GM12878 (cell line): ENCODE measurements around the gene MIF. TPM values are rescaled to one million over a fixed set of nuclear protein-coding genes. Genes with fewer than 3 reads are reported as not detected.

Experiments used
- BRCA1 ChIP-seq: IDR thresholded peaks from 2 replicates; pipeline ENCODE4 v1.6.1; 2011; ENCODE audit warnings: low read depth, low read length, improper control_type of control experiment
- CTCF ChIP-seq, 3 experiments: IDR thresholded peaks in 2 of 3; conservative IDR thresholded peaks in 1 of 3; 2 replicates each; pipeline ENCODE4 v1.5.1; 2011; ENCODE audit warnings: low read depth in 3 of 3, low read length in 3 of 3, mild to moderate bottlenecking in 3 of 3, control low read depth in 2 of 3, moderate library complexity in 2 of 3, inconsistent platforms in 1 of 3, mixed read lengths in 1 of 3; ENCODE audit not compliant: control insufficient read depth in 2 of 3, insufficient read depth in 1 of 3; ENCODE audit errors: extremely low read depth in 1 of 3
- HDGF ChIP-seq: fragments of 450-650 bp; IDR thresholded peaks from 2 replicates; pipeline ENCODE4 v1.6.1; 2016; ENCODE audit warnings: antibody characterized with exemption
- IKZF2 ChIP-seq, 2 experiments: fragments of 450-650 bp; IDR thresholded peaks; 2 replicates each; pipeline ENCODE4 v1.6.1; 2017; ENCODE audit warnings: mild to moderate bottlenecking in 2 of 2, moderate library complexity in 2 of 2
- NR2C1 ChIP-seq: fragments of 450-650 bp; IDR thresholded peaks from 2 replicates; pipeline ENCODE4 v1.6.1; 2017; ENCODE audit warnings: antibody characterized with exemption, mild to moderate bottlenecking, moderate library complexity
- PAX5 ChIP-seq: IDR thresholded peaks from 2 replicates; pipeline ENCODE4 v1.6.1; 2011; ENCODE audit warnings: low read depth, low read length, borderline replicate concordance
- TCF12 ChIP-seq: IDR thresholded peaks from 2 replicates; pipeline ENCODE4 v1.6.1; 2011; ENCODE audit warnings: low read depth, mild to moderate bottlenecking, low read length
- polyA plus RNA-seq, 11 experiments: library from polyadenylated mRNA; depleted of rRNA in 4 of 11; unstranded in 6 of 11; stranded (reverse) in 5 of 11; fragments of >200 nt; fragmentation: Nextera tagmentation in 4 of 11; fragmentation: Illumina TruSeq in 1 of 11; extraction: Ambion mirVana in 4 of 11; extraction: Trizol in 1 of 11; gene quantifications; 1 replicate in 1 of 11; 2 replicates in 10 of 11; pipeline versions ENCODE4 v1.2.1 to v1.2.3, GENCODE V29; 2011 to 2016; ENCODE audit warnings: inconsistent platforms in 2 of 11, missing spikeins in 2 of 11, low read depth in 1 of 11
- total RNA-seq, 4 experiments: library from RNA; depleted of rRNA in 3 of 4; stranded (reverse); fragments of >200 nt in 3 of 4; fragmentation: Illumina TruSeq in 1 of 4; extraction: Trizol in 1 of 4; gene quantifications; 2 replicates each; pipeline versions ENCODE4 v1.2.1 to v1.2.3, GENCODE V29; 2013 to 2021
- TF ChIP-seq, protein P1 (sequence below): IDR thresholded peaks from 2 replicates; pipeline ENCODE4 v1.6.1; 2012; ENCODE audit warnings: improper control_type of control experiment, low read depth, low read length; ENCODE audit not compliant: insufficient replicate concordance
- TF ChIP-seq, protein P2 (sequence below): fragments of 450-650 bp; IDR thresholded peaks from 2 replicates; pipeline ENCODE4 v1.6.1; 2016; ENCODE audit warnings: mild to moderate bottlenecking
- TF ChIP-seq, protein P3 (sequence below): fragments of 450-650 bp; formaldehyde crosslinking; IDR thresholded peaks from 2 replicates; pipeline ENCODE4 v1.5.0; 2022; ENCODE audit warnings: mild to moderate bottlenecking, missing genetic modification characterization

The MIF gene
- total and polyA plus RNA-seq, 10 of the 15 experiments (the other 5 are each of a cell fraction or from before 2014, with no cell fraction given) = 37.7 to 2,972 (median 766) TPM

GRCh38 chr22:23908587-23909205 is 14.5 kb downstream of the MIF start (continued):
- TF ChIP-seq, protein P1, sequence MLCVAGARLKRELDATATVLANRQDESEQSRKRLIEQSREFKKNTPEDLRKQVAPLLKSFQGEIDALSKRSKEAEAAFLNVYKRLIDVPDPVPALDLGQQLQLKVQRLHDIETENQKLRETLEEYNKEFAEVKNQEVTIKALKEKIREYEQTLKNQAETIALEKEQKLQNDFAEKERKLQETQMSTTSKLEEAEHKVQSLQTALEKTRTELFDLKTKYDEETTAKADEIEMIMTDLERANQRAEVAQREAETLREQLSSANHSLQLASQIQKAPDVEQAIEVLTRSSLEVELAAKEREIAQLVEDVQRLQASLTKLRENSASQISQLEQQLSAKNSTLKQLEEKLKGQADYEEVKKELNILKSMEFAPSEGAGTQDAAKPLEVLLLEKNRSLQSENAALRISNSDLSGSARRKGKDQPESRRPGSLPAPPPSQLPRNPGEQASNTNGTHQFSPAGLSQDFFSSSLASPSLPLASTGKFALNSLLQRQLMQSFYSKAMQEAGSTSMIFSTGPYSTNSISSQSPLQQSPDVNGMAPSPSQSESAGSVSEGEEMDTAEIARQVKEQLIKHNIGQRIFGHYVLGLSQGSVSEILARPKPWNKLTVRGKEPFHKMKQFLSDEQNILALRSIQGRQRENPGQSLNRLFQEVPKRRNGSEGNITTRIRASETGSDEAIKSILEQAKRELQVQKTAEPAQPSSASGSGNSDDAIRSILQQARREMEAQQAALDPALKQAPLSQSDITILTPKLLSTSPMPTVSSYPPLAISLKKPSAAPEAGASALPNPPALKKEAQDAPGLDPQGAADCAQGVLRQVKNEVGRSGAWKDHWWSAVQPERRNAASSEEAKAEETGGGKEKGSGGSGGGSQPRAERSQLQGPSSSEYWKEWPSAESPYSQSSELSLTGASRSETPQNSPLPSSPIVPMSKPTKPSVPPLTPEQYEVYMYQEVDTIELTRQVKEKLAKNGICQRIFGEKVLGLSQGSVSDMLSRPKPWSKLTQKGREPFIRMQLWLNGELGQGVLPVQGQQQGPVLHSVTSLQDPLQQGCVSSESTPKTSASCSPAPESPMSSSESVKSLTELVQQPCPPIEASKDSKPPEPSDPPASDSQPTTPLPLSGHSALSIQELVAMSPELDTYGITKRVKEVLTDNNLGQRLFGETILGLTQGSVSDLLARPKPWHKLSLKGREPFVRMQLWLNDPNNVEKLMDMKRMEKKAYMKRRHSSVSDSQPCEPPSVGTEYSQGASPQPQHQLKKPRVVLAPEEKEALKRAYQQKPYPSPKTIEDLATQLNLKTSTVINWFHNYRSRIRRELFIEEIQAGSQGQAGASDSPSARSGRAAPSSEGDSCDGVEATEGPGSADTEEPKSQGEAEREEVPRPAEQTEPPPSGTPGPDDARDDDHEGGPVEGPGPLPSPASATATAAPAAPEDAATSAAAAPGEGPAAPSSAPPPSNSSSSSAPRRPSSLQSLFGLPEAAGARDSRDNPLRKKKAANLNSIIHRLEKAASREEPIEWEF = no peak
- TF ChIP-seq, protein P2, sequence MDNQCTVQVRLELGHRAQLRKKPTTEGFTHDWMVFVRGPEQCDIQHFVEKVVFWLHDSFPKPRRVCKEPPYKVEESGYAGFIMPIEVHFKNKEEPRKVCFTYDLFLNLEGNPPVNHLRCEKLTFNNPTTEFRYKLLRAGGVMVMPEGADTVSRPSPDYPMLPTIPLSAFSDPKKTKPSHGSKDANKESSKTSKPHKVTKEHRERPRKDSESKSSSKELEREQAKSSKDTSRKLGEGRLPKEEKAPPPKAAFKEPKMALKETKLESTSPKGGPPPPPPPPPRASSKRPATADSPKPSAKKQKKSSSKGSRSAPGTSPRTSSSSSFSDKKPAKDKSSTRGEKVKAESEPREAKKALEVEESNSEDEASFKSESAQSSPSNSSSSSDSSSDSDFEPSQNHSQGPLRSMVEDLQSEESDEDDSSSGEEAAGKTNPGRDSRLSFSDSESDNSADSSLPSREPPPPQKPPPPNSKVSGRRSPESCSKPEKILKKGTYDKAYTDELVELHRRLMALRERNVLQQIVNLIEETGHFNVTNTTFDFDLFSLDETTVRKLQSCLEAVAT = no peak
- no peak for TF ChIP-seq IKZF2 (IDR thresholded peaks at IDR 0.05)
- TF ChIP-seq, protein P3, sequence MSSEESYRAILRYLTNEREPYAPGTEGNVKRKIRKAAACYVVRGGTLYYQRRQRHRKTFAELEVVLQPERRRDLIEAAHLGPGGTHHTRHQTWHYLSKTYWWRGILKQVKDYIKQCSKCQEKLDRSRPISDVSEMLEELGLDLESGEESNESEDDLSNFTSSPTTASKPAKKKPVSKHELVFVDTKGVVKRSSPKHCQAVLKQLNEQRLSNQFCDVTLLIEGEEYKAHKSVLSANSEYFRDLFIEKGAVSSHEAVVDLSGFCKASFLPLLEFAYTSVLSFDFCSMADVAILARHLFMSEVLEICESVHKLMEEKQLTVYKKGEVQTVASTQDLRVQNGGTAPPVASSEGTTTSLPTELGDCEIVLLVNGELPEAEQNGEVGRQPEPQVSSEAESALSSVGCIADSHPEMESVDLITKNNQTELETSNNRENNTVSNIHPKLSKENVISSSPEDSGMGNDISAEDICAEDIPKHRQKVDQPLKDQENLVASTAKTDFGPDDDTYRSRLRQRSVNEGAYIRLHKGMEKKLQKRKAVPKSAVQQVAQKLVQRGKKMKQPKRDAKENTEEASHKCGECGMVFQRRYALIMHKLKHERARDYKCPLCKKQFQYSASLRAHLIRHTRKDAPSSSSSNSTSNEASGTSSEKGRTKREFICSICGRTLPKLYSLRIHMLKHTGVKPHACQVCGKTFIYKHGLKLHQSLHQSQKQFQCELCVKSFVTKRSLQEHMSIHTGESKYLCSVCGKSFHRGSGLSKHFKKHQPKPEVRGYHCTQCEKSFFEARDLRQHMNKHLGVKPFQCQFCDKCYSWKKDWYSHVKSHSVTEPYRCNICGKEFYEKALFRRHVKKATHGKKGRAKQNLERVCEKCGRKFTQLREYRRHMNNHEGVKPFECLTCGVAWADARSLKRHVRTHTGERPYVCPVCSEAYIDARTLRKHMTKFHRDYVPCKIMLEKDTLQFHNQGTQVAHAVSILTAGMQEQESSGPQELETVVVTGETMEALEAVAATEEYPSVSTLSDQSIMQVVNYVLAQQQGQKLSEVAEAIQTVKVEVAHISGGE (CRISPR knock-in tag) = no peak
- no peak for TF ChIP-seq NR2C1
- no peak for TF ChIP-seq BRCA1
- no peak for TF ChIP-seq HDGF
- no peak for TF ChIP-seq PAX5
- TF ChIP-seq CTCF (IDR thresholded peaks at IDR 0.05 in 2 of 3, conservative IDR thresholded peaks at IDR 0.05 in 1 of 3; ENCODE audit: control insufficient read depth in 2 of 3, extremely low read depth in 1 of 3, insufficient read depth in 1 of 3, low read depth in 3 of 3, low read length in 3 of 3) = no peak
- TF ChIP-seq TCF12 = no peak
